Calu3 (cell line): ENCODE measurements around the gene DLG2. TPM values are rescaled to one million over a fixed set of nuclear protein-coding genes. Genes with fewer than 3 reads are reported as not detected.

Source experiments
- BruUV-seq: library from RNA; stranded (reverse); fragments of 400-500 nt; replicated peaks from 2 replicates; lab custom pipeline; 2021; lab: Mats Ljungman, UMichigan
- CTCF ChIA-PET: fragments of 300-600 bp; sonication (Branson Sonifier 250); formaldehyde crosslinking; loops from one replicate; lab custom pipeline; 2022; ENCODE audit warnings: antibody characterized with exemption; lab: Charles Lee
- DNase-seq: peaks from one replicate; pipeline ENCODE4 v3.0.0; 2022
- H3K27ac Mint-ChIP-seq: one replicate; pipeline ENCODE4 v1.8.0; 2022; ENCODE audit warnings: mixed read lengths; ENCODE audit not compliant: unreplicated experiment
- H3K27me3 Mint-ChIP-seq: one replicate; pipeline ENCODE4 v1.8.0; 2022; ENCODE audit warnings: mixed read lengths; ENCODE audit not compliant: unreplicated experiment
- H3K36me3 Mint-ChIP-seq: one replicate; pipeline ENCODE4 v1.8.0; 2022; ENCODE audit warnings: mild to moderate bottlenecking, moderate library complexity, mixed read lengths; ENCODE audit not compliant: insufficient read depth, unreplicated experiment
- H3K4me1 Mint-ChIP-seq: one replicate; pipeline ENCODE4 v1.8.0; 2022; ENCODE audit warnings: mild to moderate bottlenecking, low read depth, mixed read lengths; ENCODE audit not compliant: unreplicated experiment
- H3K4me3 Mint-ChIP-seq: one replicate; pipeline ENCODE4 v1.8.0; 2022; ENCODE audit warnings: mild to moderate bottlenecking, low read depth, moderate library complexity, mixed read lengths; ENCODE audit not compliant: unreplicated experiment
- H3K9me3 Mint-ChIP-seq: one replicate; pipeline ENCODE4 v1.8.0; 2022; ENCODE audit warnings: low read depth, mixed read lengths; ENCODE audit not compliant: unreplicated experiment
- intact Hi-C: fragments of 100-400 bp; cut with micrococcal nuclease; formaldehyde crosslinking; loops from one replicate; pipeline ENCODE4 v1.10.0; 2022; ENCODE audit not compliant: unreplicated experiment
- total RNA-seq: library from RNA; stranded (reverse); gene quantifications from 2 replicates; pipeline ENCODE4 v1.2.3, GENCODE V29; 2022
- TF ChIP-seq, protein P1 (sequence below): fragments of 200-600 bp; IDR thresholded peaks from one replicate; pipeline ENCODE4 v1.8.0; 2022; ENCODE audit warnings: antibody characterized with exemption; ENCODE audit not compliant: unreplicated experiment

Gene DLG2
- total RNA-seq, 1 experiment from 2014 or later: 0.71 TPM

DNA sequence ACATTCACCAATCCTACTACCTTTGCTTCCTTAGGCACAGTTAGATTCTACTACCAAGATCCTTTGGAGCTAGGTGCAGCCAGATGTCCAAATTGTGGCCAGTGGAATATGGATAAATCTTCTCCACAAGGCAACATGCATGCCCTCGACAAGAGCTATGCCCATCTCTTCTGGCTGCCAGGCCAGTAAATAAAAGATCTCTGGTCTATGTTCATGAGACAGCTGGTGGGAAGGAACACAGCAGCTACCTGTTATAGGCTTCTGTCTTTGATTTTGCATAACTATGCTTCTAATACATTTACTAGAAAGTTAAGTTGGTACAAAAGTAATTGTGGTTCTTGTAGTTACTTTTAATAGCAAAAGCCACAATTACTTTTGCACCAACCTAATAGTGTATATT, 182.7 kb downstream of the DLG2 start:
- no peak overlapping the region for H3K4me3 Mint-ChIP-seq

DNA sequence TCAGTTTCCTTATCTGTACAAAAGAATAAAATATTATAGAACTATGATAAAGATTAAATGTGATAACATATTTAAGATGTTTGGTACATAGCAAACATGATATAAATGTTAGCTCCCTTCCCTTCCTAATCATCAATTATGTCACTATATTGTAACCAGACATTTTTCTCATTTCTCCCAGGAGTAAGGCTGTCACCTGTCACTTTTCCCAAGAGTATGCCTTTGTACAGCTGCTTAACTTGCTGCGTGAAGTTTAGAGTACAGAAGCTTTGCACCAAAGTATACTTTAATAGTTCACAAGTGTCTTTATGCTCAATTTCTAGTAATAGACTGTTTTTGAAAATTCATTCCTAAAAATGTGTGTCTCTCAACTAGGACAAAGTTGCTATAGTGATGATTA, 186.9 kb downstream of the DLG2 start:
- H3K36me3 Mint-ChIP-seq: no peaks in the 10 kb centered on the region
- intact Hi-C loops: no loop called here
- H3K9me3 Mint-ChIP-seq: peaks cover 2% of the 10 kb centered on the region
- no peaks in the 10 kb centered on the region for H3K4me1 Mint-ChIP-seq
- CTCF ChIA-PET: no interaction called here
- TF ChIP-seq, protein P1, sequence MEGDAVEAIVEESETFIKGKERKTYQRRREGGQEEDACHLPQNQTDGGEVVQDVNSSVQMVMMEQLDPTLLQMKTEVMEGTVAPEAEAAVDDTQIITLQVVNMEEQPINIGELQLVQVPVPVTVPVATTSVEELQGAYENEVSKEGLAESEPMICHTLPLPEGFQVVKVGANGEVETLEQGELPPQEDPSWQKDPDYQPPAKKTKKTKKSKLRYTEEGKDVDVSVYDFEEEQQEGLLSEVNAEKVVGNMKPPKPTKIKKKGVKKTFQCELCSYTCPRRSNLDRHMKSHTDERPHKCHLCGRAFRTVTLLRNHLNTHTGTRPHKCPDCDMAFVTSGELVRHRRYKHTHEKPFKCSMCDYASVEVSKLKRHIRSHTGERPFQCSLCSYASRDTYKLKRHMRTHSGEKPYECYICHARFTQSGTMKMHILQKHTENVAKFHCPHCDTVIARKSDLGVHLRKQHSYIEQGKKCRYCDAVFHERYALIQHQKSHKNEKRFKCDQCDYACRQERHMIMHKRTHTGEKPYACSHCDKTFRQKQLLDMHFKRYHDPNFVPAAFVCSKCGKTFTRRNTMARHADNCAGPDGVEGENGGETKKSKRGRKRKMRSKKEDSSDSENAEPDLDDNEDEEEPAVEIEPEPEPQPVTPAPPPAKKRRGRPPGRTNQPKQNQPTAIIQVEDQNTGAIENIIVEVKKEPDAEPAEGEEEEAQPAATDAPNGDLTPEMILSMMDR: no peak
- no TSS peak for BruUV-seq
- H3K4me3 Mint-ChIP-seq: no peak overlapping the region
- no peak overlapping the region for H3K27ac Mint-ChIP-seq
- no peaks in the 10 kb centered on the region for H3K27me3 Mint-ChIP-seq
- no peak for DNase-seq

More for the DNA sequence above, 182.7 kb downstream of the DLG2 start:
- Mint-ChIP-seq H3K9me3 (no peaks in the 10 kb centered on the region), H3K27ac (no peak overlapping the region), H3K27me3 (no peaks in the 10 kb centered on the region), H3K36me3 (no peaks in the 10 kb centered on the region), H3K4me1 (no peaks in the 10 kb centered on the region)
- BruUV-seq: no TSS peak
- intact Hi-C loops: no loop called here
- CTCF ChIA-PET: no interaction called here
- TF ChIP-seq, protein P1: no peak
- no peak for DNase-seq

DNA sequence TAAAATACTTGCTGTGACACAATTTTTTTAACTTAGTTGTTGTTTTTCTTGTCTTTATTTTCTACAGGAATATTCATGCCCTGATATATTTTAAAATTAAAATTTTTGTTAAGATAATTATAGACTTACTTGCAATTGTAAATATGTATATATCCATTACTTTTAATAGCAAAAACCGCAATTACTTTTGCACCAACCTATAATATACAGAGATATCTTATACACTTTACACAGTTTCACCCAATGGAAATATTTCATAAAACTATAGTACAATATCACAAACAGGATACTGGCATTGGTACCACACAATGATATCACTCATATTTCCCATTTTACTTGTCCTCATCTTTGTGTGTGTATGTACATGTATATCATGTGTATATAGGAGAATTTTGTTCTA, 188.8 kb downstream of the DLG2 start:
- Mint-ChIP-seq H3K4me3 (no peak overlapping the region), H3K27me3 (no peaks in the 10 kb centered on the region), H3K36me3 (no peaks in the 10 kb centered on the region), H3K4me1 (no peaks in the 10 kb centered on the region), H3K9me3 (peaks cover 2% of the 10 kb centered on the region), H3K27ac (no peak overlapping the region)
- CTCF ChIA-PET: no interaction called here
- BruUV-seq: no TSS peak
- TF ChIP-seq, protein P1: no peak
- intact Hi-C loops: no loop called here
- no peak for DNase-seq

DNA sequence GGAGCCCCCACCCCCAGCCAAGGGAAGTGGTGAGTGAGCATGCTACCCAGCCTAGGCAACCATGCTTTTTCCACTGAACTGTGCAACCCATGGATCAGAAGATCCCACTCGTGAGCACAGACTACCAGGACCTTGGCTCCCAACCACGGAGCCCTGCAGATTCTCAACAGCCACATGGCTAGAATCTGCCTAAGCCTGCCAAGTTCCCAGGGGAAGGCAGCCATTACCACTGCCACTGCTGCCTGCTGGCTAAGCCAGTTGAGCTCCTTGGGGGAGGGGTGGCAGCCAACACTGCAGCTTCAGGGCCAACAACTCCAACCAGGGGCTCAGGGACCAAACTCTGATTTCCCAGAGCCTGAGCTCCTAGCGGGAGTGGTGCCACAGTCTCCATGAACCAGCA, 195.8 kb downstream of the DLG2 start:
- Mint-ChIP-seq H3K4me3 (no peak overlapping the region), H3K27me3 (peaks cover 43% of the 10 kb centered on the region), H3K36me3 (no peaks in the 10 kb centered on the region), H3K9me3 (peaks cover 5% of the 10 kb centered on the region), H3K27ac (no peak overlapping the region), H3K4me1 (no peaks in the 10 kb centered on the region)
- CTCF ChIA-PET: no interaction called here
- no TSS peak for BruUV-seq
- intact Hi-C loops: no loop called here
- TF ChIP-seq, protein P1: no peak
- no peak for DNase-seq

DNA sequence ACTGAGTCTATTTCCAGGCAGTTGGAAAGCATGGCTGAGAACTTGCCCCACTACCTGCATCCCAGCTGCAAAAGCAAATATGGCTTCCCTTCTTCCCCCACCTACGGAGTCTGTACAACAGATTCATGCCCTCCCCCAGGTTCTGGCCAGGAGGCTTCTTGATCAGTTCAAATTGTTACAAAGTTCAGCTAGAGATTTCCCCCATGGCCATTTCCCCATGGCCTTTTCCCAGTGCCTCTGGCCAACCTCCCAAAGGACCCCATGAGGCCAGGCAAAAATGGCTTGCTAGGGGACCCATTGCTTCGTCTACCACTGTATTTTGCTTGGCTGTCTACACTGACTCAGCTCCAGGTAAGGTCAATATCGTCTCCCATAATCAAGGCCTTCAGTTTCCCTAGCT, 203.3 kb downstream of the DLG2 start:
- no peaks in the 10 kb centered on the region for H3K4me1 Mint-ChIP-seq
- H3K36me3 Mint-ChIP-seq: no peaks in the 10 kb centered on the region
- intact Hi-C loops: no loop called here
- H3K4me3 Mint-ChIP-seq: no peak overlapping the region
- no peak for DNase-seq
- H3K9me3 Mint-ChIP-seq: peaks cover 3% of the 10 kb centered on the region
- CTCF ChIA-PET: no interaction called here
- BruUV-seq: no TSS peak
- TF ChIP-seq, protein P1: no peak
- H3K27me3 Mint-ChIP-seq: peaks cover 38% of the 10 kb centered on the region
- H3K27ac Mint-ChIP-seq: no peak overlapping the region
